MM.1S (cell line): ENCODE data around the gene BRD1.
A peak's percentile ranks its signal among the peaks of the same experiment; 100 is the strongest.

Experiments used
- DNase-seq: peaks from one replicate; pipeline ENCODE4 v3.0.0-alpha.2; 2015
- H2AFZ ChIP-seq: fragments of 300-600 bp; sonication (generic); 2 replicates; pipeline ENCODE4 v1.6.0; 2016; ENCODE audit warnings: antibody characterized with exemption, low read length
- H3F3A ChIP-seq: fragments of 300-600 bp; sonication (generic); 2 replicates; pipeline ENCODE4 v1.6.1; 2016; ENCODE audit warnings: mild to moderate bottlenecking, antibody characterized with exemption, low read length, moderate library complexity, mixed read lengths; ENCODE audit not compliant: insufficient read depth
- H3K27ac ChIP-seq: fragments of 300-600 bp; sonication (generic); 2 replicates; pipeline ENCODE4 v1.5.1; 2016; ENCODE audit warnings: mild to moderate bottlenecking, low read length
- H3K27me3 ChIP-seq: fragments of 300-600 bp; sonication (generic); replicated peaks from 2 replicates; pipeline ENCODE4 v1.6.0; 2016; ENCODE audit warnings: low read length; ENCODE audit not compliant: insufficient read depth
- H3K36me3 ChIP-seq: fragments of 300-600 bp; sonication (generic); replicated peaks from 2 replicates; pipeline ENCODE4 v1.6.1; 2016; ENCODE audit warnings: mild to moderate bottlenecking, low read length, mixed read lengths; ENCODE audit not compliant: insufficient read depth
- H3K4me1 ChIP-seq: fragments of 300-600 bp; sonication (generic); 2 replicates; pipeline ENCODE4 v1.6.1; 2016; ENCODE audit warnings: low read length, mixed read lengths
- H3K4me2 ChIP-seq: fragments of 300-600 bp; sonication (generic); 2 replicates; pipeline ENCODE4 v1.6.0; 2016; ENCODE audit warnings: low read depth, low read length
- H3K4me3 ChIP-seq: fragments of 300-600 bp; sonication (generic); 2 replicates; pipeline ENCODE4 v1.5.1; 2016; ENCODE audit warnings: low read length, mixed read lengths
- H3K79me2 ChIP-seq: fragments of 300-600 bp; sonication (generic); 2 replicates; pipeline ENCODE4 v1.6.1; 2016; ENCODE audit warnings: mixed run types, low read length, mixed read lengths
- H3K9ac ChIP-seq: fragments of 300-600 bp; sonication (generic); 2 replicates; pipeline ENCODE4 v1.6.1; 2016; ENCODE audit warnings: low read length, mixed read lengths
- H3K9me2 ChIP-seq: fragments of 300-600 bp; sonication (generic); replicated peaks from 2 replicates; pipeline ENCODE4 v1.6.1; 2016; ENCODE audit warnings: mild to moderate bottlenecking, low read length, mixed read lengths; ENCODE audit not compliant: insufficient read depth
- H3K9me3 ChIP-seq: fragments of 300-600 bp; sonication (generic); replicated peaks from 2 replicates; pipeline ENCODE4 v1.6.1; 2016; ENCODE audit warnings: mild to moderate bottlenecking, low read length, mixed read lengths; ENCODE audit not compliant: insufficient read depth
- H4K20me1 ChIP-seq: fragments of 300-600 bp; sonication (generic); 2 replicates; pipeline ENCODE4 v1.6.1; 2016; ENCODE audit warnings: mild to moderate bottlenecking, low read length, moderate library complexity, mixed read lengths; ENCODE audit not compliant: insufficient read depth
- CTCF ChIP-seq: fragments of 300-600 bp; sonication (generic); IDR thresholded peaks from 2 replicates; pipeline ENCODE4 v1.5.1; 2016; ENCODE audit warnings: antibody characterized with exemption, low read length, mixed read lengths
- EZH2 ChIP-seq: fragments of 300-600 bp; sonication (generic); optimal IDR thresholded peaks from 2 replicates; pipeline ENCODE3; 2017; ENCODE audit warnings: low read depth, mild to moderate bottlenecking, antibody characterized with exemption, low read length, mixed read lengths
- EZH2phosphoT487 ChIP-seq: fragments of 300-600 bp; sonication (generic); IDR thresholded peaks from 2 replicates; pipeline ENCODE4 v1.6.1; 2018; ENCODE audit warnings: antibody characterized with exemption, low read length

The BRD1 gene

GRCh38 chr22:49829044-49829853 is 1.6 kb upstream of the BRD1 start:
- H3K9me2 ChIP-seq, result no peaks in the 10 kb centered on the region
- H2AFZ ChIP-seq, result no peak overlapping the region
- no peak overlapping the region for H3K27ac ChIP-seq
- H3F3A ChIP-seq, result no peaks in the 10 kb centered on the region
- H3K4me2 ChIP-seq, result no peak overlapping the region
- no peaks in the 10 kb centered on the region for H3K9me3 ChIP-seq
- no peaks in the 10 kb centered on the region; the same call in 1 of the 2 replicates for H3K36me3 ChIP-seq
- no peak overlapping the region for H3K9ac ChIP-seq
- H3K79me2 ChIP-seq, result peaks cover 27% of the 10 kb centered on the region
- H3K4me3 ChIP-seq, result no peak overlapping the region
- no peak for DNase-seq
- peaks cover 23% of the 10 kb centered on the region for H4K20me1 ChIP-seq
- H3K27me3 ChIP-seq, result no peaks in the 10 kb centered on the region
- peaks cover 7% of the 10 kb centered on the region; the same call in 1 of the 2 replicates for H3K4me1 ChIP-seq
- TF ChIP-seq CTCF, result no peak
- TF ChIP-seq EZH2phosphoT487, result no peak
- TF ChIP-seq EZH2, result no peak

- H3K9me3 ChIP-seq, result no peaks in the 10 kb centered on the region
- no peak overlapping the region for H3K27ac ChIP-seq
- H3F3A ChIP-seq, result no peaks in the 10 kb centered on the region
- H3K4me3 ChIP-seq, result no peak overlapping the region
- peaks cover 34% of the 10 kb centered on the region for H3K79me2 ChIP-seq
- H3K4me2 ChIP-seq, result no peak overlapping the region
- no peak for DNase-seq
- peaks cover 30% of the 10 kb centered on the region for H4K20me1 ChIP-seq
- no peaks in the 10 kb centered on the region for H3K9me2 ChIP-seq
- no peak for TF ChIP-seq CTCF
- no peak for TF ChIP-seq EZH2
- TF ChIP-seq EZH2phosphoT487, result no peak
- no peaks in the 10 kb centered on the region for H3K27me3 ChIP-seq
- H3K4me1 ChIP-seq, result peaks cover 7% of the 10 kb centered on the region; the same call in 1 of the 2 replicates
- no peak overlapping the region for H2AFZ ChIP-seq
- H3K9ac ChIP-seq, result no peak overlapping the region
- H3K36me3 ChIP-seq, result no peaks in the 10 kb centered on the region; the same call in 1 of the 2 replicates
These were observed 909 bp upstream of the BRD1 start for GRCh38 chr22:49828599-49828965.

GRCh38 chr22:49827271-49827852 is 311 bp downstream of the BRD1 start:
- Histone ChIP-seq H2AFZ (no peak overlapping the region), H3K27me3 (no peaks in the 10 kb centered on the region), H3K9me2 (no peaks in the 10 kb centered on the region), H3K9me3 (no peaks in the 10 kb centered on the region), H3F3A (no peaks in the 10 kb centered on the region), H3K4me2 (no peak overlapping the region), H3K9ac (peak overlapping the region; percentile 91; the same call in 1 of the 2 replicates), H3K27ac (no peak overlapping the region), H4K20me1 (peaks cover 40% of the 10 kb centered on the region), H3K79me2 (peaks cover 46% of the 10 kb centered on the region), H3K36me3 (peaks cover 5% of the 10 kb centered on the region), H3K4me3 (peak overlapping the region; percentile 97; the same call in 1 of the 2 replicates), H3K4me1 (peaks cover 7% of the 10 kb centered on the region; the same call in 1 of the 2 replicates)
- TF ChIP-seq EZH2, result no peak
- no peak for TF ChIP-seq CTCF
- no peak for TF ChIP-seq EZH2phosphoT487
- DNase-seq, result peak; percentile 11
